Stimulated activated CD4-positive, alpha-beta T cell treated with anti-CD3 and anti-CD28 coated beads, Interleukin-12 subunit alpha, Interleukin-12 subunit beta, amount 100 ng/mL, for 48 hours (primary cell): ENCODE results near the gene CBFA2T2.
A peak's percentile ranks its signal among the peaks of the same experiment; 100 is the strongest.
"Not testable (repeated sequence)": the region's sequence is repeated elsewhere in the genome, so short reads cannot be mapped to it uniquely, and the experiment has no call there.

Experiments used
- DNase-seq, 3 donors: peaks; one replicate each; pipeline ENCODE4 v3.0.0-alpha.2; 2020; ENCODE audit warnings: low read depth in 2 of 3, low spot score in 1 of 3

CBFA2T2 gene

DNA sequence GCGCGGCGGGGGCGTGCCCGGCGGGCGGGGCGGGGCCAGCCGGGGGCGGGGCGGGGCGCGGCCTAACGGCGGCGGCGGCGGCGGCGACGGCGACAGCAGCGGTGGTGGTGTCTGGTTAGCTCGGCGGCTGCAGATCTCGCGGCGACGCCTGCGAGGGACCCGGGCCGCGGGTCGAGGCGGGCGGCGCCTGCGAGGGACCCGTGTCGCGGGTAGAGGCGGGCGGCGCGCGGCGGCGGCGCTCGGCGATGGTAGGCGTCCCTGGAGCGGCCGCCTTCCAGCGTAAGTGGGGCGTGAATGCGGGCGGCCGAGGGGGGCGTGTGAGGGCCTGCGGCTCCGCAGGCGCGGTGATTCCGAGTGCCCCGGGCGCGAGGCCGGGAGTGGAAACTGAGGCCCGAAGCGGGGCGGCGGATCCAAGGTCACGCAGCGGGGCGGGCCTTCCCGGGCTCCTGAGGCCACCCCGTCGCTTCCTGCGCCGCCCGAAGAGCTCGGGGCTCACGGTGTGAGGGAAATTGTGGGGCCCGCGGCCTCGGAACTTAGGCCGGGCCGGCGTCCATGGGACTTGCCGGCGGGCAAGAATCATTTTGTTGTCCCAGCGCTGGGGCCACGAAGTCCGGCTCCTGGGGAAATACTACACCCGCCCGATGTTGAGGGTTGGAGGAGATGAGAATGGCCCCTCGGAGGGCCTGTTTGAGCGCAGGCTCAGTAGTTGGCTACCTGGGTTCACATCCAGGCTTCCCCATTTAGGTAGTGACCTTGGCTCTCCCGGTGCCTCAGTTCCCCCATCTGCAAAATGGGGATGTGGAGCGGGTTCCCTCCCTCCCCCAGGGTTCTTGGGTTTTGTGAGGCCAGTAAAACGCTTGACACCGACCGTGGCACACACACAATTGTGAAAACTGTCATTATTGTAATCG is at the start of gene CBFA2T2:
TSS of gene CBFA2T2 (plus strand) at position 74 of the 911 bp plus-strand sequence. CDS start at position 246, 172 bp downstream.
- DNase-seq = peak in 2 of 3 donors; percentile 2 to 3

DNA sequence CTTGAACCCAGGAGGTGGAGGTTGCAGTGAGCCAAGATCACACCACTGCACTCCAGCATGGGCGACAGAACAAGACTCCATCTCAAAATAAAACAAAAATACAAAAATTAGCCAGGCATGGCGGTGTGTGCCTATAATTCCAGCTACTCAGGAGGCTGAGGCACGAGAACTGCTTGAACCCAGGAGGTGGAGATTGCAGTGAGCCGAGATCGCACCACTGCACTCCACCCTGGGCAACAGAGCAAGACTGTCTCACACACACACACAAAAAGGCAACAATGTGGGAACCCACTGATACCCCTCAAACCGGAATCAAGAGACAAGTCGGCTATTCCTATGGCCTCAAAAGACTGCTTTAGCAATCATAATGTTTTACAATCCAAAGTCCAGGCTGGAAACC is 49.3 kb upstream of the CBFA2T2 start:
- DNase-seq = not testable (repeated sequence)

- no peak for DNase-seq
Measured at GRCh38 chr20:33441142-33441955, 48.5 kb upstream of the CBFA2T2 start.

- DNase-seq = no peak
Measured at GRCh38 chr20:33442136-33443005, 47.5 kb upstream of the CBFA2T2 start.

DNA sequence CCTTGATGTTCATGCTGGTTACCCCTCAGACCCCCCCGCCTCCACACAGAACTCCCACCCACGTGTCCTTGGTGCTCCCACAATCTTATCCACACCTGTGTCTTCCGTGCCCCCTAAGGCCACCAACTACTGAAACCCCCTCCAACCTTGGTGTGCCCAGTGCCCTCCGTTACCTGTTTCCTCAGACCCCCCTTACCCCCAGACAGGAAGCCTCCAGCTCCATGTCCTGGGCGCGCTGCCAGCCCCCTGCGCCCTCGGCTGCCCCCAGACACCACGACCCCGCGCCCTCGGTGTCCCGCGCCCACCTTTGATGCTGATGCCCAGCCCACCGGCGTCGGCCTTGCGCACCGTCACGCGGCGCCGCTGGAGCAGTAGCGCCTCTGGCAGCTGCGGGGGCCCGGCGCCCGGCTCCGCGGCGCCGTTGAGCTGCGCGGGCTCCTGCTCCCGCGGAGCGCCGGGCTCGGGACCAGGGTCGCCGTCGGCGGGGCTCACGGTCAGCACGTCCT is 46.8 kb upstream of the CBFA2T2 start:
- DNase-seq = no peak

DNA sequence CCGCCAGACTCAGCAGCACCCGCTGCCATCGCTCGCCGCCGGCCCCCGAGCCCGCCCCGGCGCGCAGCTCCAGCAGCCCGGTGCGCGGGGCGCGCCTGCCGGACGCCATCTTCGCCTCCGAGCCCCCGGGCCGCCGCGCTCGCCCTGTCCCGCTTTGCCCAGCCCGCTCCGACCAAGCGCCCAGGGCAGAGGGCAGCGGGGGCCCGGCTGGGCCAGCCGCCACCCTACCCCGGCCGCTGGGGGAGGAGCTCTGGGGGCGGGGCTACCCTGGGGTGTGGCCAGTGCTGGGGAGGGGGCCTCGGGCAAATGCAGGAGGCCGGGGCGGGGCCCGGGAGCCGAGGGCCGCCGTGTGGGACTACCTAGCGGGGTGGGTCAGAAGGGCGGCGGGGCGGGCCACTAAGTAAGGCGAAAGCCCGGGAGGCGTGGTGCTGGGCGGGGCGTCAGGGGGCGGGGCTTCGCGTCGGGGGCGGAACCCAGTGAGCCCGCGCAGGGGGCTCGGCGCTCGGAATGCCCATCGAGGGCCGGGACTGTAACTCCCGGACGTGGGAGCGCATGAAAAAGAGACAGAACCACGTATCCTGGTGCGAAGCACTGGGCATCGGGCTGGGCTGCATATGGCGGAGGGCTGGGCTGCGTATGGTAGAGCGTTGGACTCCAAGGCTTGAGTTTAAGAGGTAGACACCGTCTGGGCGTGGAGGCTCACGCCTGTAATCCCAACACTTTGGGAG is 46.2 kb upstream of the CBFA2T2 start, which contains the start of gene SNTA1:
TSS of gene SNTA1 (minus strand) at position 252 of the 728 bp plus-strand sequence. CDS start at position 109, 143 bp downstream.
- peak; percentile 80 to 89 (median 87) for DNase-seq

DNA sequence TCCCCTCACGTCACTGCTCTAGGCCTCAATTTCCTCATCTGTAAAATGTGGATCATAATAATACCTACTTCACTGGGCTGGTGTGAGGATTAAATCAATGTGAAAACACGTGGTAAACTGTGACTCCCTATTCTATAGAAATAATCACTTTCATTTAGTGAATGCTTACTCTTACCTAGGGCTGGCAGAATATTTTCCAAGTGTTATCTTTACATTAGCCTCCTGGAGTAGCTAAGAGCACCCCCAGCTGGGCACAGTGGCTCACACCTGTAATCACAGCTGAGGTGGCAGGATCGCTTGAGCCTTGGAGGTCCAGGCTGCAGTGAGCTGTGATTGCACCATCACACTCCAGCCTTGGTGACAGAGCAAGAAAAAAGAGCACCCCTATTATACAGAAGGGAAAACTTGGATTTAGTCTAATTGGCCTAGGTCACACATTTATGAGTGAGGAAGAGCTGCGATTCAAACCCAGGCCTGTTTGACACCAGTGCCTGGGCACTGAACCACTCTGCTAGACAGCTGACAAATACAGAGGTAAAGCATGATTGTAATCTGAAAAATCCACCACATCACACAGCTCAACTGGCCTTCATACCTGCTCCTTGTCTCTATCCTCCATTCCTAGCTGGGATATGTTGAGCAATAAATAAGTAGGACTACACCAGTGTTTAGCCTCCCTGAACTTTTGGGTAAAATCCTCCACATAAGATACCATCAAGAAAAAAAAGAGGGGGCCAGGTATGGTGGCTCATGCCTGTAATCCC is 44.9 kb upstream of the CBFA2T2 start:
- no peak for DNase-seq

DNA sequence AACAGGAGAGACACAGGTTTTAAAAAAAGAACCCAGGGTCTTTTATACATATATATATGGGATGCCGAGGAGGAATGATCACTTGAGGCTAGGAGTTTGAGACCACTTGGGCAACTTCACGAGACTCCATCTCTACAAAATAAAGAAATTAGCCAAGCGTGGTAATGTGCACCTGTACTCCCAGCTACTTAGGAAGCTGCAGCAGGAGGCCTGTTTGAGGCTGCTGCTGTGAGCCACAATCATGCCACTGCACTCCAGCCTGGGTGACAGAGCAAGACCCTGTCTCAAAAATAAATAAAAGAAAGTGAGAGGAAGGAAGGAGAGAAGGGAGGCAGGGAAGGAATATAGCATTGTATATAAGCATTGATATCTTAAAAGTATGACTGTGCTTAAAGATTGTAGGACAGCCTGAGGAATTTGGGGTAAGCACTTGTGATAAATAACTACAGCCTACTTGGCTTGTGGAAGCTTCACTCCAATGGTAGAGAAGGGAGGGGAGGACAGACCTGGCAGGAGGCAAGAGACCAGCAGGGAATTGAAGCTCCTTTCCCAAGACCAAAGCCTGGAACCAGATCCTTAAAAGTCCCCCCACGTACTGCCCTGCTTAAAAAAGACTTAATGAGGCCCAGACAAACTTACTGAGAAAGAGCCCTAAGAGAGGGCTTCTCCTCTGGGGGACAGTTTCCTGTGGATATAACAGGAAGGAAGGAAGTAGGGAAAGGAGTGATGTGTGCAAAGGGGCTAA is 43.8 kb upstream of the CBFA2T2 start:
- DNase-seq = no peak

- DNase-seq = no peak
Measured at GRCh38 chr20:33450867-33451266, 39.0 kb upstream of the CBFA2T2 start.

GRCh38 chr20:33456916-33457642 is 32.8 kb upstream of the CBFA2T2 start:
- DNase-seq = peak; percentile 56 to 87 (median 75)

DNA sequence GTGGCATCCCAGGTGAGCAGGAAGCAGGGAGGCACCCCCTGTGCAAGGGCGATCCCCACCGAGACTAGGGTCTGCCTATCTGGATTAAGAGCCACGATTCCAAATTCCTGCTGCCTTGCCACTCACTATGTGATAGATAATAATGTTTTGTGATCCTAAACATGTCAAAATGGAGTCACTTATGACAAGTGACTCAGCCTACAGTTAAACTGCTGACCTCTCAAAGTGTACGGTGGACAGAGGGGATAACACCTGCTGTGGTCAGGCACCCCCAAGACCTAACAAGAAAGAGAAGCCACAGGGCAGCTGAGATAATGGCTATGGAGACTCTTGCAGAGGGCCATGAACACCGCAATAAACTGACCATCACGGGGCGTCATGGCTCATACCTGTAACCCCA is 30.3 kb upstream of the CBFA2T2 start:
- no peak for DNase-seq

DNA sequence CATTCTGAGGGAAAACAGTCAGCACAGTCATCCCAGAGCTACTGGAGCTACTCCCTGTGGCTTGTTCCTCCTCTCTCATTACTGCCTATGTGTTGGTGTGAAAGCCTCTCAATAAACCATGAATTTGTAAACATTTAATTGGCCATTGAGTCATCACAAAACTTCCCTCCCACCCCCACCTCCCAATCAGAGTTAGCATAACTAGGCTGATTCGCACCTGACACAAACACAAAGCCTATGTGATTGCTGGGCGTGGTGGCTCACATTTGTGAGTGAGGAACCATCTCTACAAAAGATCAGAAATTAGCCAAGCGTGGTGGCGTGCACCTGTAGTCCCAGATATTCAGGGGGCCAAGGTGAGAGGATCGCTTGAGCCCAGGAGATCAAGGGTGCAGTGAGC is 29.2 kb upstream of the CBFA2T2 start:
- no peak for DNase-seq

- no peak for DNase-seq
Measured at GRCh38 chr20:33463332-33464101, 26.4 kb upstream of the CBFA2T2 start.

GRCh38 chr20:33464759-33465158 is 25.1 kb upstream of the CBFA2T2 start:
- DNase-seq = not testable (repeated sequence)

DNA sequence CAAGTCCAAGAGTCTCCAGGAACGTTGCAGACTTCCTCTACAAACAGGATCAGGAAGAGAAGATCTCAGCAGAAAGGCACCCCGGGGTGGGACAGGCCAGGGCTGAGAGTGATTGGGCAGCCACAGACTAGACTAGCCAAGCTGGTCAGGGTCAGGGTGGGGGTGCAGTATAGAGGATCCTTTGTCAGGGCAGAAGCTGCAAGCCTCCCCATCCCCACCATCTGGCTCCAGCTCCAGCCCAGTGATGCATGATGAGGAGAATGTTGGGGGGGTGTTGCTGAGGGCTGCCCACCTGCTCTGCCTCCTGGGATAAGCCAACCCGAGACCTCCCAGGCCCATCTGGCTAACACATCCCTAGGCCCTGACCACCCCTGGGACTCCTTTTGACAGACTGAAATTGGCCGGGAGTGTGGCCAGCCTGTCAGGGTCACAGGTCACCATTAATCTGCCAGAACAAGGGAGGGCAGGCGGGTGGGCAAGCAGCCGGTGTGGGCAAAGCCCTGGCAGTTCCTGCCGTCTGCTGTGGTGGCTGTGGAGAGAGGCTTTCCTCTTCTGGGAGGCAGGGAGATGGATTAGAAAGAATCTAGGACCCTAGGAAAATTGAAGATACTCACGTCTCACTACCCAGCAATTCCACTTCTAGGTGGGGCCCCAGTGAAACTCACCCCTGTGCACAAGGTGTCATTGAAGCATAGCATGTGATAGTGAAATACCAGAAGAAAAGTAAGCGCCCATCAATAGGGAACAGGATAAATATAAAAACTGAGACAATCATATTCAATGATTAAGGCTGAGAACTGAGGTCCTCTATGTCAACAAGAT is 24.2 kb upstream of the CBFA2T2 start:
- no peak for DNase-seq

DNA sequence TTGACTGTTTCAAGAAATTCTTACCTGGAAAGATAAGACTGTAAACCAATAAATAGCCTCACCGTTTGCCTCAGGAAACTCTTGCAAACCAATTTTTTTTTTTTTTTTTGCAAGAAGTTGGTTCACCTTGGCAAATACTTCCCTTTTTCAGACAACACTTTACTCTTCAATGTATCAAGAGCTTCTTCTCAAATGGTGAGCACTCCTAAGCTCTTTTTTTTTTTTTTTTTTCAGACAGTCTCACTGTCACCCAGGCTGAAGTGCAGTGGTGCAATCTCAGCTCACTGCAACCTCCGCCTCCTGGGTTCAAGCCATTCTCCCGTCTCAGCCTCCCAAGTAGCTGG is 23.6 kb upstream of the CBFA2T2 start:
- DNase-seq = no peak
